Measurements from ENCODE around the gene SAMD1.

The SAMD1 gene

DNA sequence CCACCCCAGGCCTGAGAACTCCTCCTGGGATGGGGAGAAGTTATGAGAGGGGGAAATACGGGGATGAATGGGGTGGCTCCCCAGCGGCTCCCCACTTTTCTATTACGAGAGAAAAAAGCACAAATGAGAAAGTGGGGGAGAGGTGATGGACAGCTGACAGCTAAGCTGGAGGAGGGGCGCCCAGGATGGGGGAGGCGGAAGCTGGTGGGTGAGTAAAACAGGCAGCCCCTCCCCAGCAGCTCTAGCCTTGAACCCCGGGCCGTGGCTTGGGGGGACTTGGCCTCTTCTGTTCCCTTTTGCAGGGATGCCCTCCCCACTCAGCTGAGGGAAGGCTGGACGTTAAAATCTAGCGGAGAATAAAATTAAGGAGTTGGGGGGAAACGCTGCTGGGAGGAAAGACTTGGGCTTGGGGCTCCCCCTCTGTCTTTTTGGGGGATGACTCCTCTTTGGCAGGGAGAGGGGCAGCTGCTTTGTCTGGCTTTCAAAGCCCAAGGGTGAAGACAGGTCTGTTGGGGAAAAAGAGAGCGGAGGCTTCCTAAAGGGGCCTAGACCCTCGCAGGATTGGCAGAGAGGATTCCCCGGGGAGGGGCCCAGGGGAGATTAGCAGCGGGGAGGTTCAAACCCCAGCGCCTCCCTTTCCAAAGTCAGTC lies 1.4 kb upstream of the SAMD1 start:
- TF ChIP-seq, protein P1, sequence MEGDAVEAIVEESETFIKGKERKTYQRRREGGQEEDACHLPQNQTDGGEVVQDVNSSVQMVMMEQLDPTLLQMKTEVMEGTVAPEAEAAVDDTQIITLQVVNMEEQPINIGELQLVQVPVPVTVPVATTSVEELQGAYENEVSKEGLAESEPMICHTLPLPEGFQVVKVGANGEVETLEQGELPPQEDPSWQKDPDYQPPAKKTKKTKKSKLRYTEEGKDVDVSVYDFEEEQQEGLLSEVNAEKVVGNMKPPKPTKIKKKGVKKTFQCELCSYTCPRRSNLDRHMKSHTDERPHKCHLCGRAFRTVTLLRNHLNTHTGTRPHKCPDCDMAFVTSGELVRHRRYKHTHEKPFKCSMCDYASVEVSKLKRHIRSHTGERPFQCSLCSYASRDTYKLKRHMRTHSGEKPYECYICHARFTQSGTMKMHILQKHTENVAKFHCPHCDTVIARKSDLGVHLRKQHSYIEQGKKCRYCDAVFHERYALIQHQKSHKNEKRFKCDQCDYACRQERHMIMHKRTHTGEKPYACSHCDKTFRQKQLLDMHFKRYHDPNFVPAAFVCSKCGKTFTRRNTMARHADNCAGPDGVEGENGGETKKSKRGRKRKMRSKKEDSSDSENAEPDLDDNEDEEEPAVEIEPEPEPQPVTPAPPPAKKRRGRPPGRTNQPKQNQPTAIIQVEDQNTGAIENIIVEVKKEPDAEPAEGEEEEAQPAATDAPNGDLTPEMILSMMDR (IDR thresholded peaks at IDR 0.05) = no peak

DNA sequence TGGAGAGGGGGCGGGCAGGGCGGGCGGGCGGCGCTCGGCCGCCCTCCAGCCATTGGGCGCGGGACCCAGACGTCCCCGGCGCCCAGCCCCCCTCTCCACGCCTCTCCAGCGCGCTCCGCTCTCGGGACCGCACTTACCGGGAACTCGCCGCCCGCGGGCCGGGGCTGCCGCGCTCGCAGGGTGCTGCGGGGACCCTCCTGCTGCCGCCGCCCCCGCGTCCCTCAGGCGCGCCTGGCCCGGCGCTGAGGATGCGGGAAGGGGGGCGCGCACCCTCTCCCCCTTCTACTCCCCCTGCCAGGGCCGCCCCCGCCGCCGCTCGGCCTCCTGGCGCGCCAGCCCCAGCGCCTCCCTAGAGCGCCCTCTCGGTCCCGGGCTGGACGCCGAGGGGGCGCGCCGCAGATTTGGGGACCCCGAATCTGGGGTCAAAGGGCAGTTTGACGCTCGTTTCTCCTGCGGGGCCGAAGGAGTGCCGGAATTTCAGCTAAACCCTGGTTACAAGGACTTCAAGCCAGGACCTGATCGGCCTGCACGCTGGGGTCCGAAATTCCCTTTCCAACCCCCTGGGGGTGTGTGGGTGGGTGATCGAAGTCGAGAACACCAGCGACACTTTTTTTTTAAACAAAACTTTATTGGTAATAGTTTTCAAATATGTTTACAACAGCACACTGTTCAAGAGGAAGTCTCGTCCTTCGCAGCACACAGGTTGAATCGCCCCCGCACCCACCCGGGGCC lies 696 bp upstream of the SAMD1 start:
- TF ChIP-seq, protein P1 (IDR thresholded peaks at IDR 0.05) = peak; percentile 47

DNA sequence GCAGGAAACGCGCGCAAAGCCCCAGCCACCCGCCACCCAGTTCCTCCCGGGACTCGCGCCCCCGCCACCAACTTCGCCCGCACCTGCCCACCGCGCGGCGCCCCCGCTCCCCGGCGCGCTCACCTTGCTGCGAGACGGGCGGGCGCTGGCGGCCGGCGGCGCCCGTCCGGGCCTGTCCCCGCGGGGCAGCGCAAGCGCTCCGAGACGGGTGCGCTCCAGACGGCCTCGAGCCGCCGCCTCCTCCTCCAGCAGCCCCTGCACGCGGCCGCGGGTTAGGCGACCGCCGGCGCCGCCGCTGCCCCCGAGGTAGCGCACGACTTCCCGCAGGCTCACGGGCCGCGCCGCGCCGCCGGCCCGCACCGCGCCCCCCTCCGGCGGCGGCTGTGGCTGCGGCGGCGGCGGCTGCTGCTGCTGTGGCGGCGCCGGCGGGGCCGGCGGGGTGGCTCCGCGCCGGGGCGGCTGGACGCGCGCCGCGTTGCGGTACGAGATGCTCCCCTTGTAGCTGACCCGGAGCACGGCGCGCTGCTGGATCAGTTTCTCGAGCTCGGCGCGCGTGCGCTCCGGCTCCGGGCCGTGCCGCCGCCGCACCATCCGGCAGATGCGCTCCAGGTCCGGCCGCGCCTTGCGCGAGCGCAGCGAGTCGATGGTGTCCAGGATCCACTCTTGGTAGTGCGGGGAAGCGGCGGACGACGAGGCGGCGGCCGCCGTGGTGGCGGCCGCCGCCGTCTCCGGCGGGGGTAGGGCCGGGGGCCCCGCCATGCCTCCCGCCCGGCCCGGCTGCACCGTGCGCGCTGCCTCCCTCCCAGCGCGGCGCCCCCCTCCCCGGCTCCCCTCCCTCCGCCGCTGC lies 666 bp downstream of the SAMD1 start:
- TF ChIP-seq, protein P1 (IDR thresholded peaks at IDR 0.05) = peak; percentile 36; the same call in 1 of the 2 replicates

DNA sequence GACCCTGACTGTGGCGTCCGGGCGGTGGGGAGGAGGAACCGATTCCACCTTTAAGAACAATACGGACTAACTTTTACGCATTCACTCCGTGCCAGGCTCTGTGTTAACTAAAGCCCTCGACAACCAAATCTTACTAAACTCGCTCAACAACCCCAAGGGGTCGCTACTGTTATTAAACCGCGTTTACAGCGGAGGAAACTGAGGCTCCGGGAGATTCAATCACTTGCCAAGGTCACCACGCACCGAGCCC lies 1.2 kb downstream of the SAMD1 start:
- TF ChIP-seq, protein P1 (IDR thresholded peaks at IDR 0.05) = no peak

DNA sequence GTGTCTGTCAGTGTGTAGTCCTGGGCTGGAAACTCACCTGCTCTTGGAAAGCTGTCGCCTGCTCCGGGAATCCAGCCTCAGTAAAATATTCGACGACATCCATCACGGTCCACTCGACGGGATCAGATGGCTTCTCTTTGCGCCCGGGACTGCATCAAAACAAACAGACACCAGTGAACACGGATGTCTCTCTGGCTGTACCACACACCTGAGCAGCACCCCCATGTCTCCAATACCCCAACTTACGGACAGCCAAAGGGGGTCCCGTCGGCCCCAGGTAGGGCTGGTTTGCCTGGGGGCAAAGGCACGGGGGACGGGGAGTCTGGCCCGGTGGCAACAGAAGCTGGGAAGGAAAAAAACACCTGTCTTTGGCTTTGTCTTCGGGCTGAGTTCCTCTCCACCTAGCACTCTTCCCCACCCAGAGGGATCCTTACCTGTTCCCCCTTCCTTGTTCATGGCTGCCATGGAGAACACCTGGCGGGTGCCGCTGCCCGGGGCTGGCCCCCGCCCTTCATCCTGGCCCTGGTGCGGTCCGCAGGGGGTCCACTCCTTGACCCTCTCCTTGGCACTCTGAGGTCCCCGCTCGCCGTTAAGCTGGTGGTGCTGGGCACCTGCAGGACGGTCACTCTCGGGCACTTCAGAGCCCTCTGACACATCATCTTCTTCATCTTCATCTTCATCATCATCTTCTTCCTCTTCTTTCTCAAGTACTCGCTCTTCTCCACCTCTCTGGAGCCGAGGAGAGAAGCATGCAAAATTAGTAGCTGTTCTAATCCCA lies 1.7 kb downstream of the SAMD1 start:
- TF ChIP-seq, protein P1 (IDR thresholded peaks at IDR 0.05) = no peak

DNA sequence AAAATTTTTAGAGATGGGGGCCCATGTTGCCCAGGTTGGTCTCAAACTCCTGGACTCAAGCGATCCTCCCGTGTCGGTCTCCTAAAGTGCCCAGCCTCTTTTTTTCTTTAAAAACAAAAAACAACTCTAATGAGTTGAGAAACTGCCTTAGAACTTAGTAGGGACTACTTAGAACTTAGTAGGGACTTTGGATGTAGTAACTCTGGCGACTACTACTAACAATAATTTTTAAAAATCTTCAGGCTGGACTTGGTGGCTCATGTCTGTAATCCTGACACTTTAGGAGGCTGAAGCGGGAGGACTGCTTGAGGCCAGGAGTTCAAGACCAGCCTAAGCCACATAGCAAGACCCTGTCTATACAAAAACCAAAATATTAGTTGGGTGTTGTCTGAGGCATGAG lies 4.5 kb downstream of the SAMD1 start:
- TF ChIP-seq, protein P1 (IDR thresholded peaks at IDR 0.05) = no peak

DNA sequence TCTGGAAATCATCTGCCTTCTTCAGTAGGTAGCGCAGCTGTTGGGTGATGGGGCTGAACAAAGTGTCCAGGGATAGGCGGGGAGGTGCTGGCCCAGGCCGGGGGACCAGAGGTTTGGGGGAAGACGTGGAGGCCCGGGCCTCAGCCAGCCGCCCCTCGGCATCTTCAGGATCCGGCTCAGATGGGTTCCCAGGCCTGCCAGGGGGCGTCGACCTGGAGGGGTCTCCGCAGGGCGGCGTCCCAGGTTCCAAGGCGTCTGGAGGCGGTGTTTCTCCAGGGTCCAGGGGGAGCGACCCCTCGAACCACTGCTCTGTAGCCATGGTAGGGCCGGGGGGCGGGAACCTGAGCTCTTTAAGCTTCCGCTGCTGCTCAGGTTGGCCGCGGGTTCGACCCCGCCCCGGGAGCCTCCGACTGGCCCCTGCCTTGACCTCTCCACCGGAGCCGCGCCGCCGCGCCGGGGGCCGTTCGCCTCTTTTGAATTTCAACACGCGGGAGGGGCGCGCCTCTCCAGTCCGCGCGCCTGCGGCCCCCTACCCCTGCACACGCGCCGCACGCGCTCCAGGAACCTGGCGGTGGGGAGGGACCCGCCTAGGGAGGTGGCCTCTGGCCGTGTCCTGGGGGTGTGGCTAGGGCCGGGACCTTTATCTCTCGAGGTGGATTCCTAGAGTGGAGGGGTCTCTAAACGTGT lies 5.1 kb downstream of the SAMD1 start, which contains the start of gene C19orf67:
C19orf67 (minus strand) TSS at position 475 of the 687 bp plus-strand sequence; CDS start at position 319, 156 bp downstream.
- TF ChIP-seq, protein P1 (IDR thresholded peaks at IDR 0.05) = no peak
